ENCODE data around the gene DHCR24.

Gene DHCR24

GRCh38 chr1:54816130-54816529 is 70.9 kb downstream of the DHCR24 start:
- no peak for DNase-seq (ENCODE audit: low read depth)

GRCh38 chr1:54815086-54815876 is 71.7 kb downstream of the DHCR24 start:
- DNase-seq (ENCODE audit: low read depth): no peak

- no peak for DNase-seq (ENCODE audit: low read depth)
These were observed 72.4 kb downstream of the DHCR24 start for GRCh38 chr1:54814571-54814970.

GRCh38 chr1:54814126-54814498 is 72.9 kb downstream of the DHCR24 start:
- no peak for DNase-seq (ENCODE audit: low read depth)

GRCh38 chr1:54813485-54814125 is 73.4 kb downstream of the DHCR24 start:
- no peak for DNase-seq (ENCODE audit: low read depth)

GRCh38 chr1:54812801-54813484 is 74.1 kb downstream of the DHCR24 start:
- no peak for DNase-seq (ENCODE audit: low read depth)

GRCh38 chr1:54811739-54812655 is 75.0 kb downstream of the DHCR24 start:
- no peak for DNase-seq (ENCODE audit: low read depth)

GRCh38 chr1:54811066-54811465 is 75.9 kb downstream of the DHCR24 start:
- no peak for DNase-seq (ENCODE audit: low read depth)

GRCh38 chr1:54810153-54810942 is 76.6 kb downstream of the DHCR24 start:
- peak; percentile 62 for DNase-seq (ENCODE audit: low read depth)

- no peak for DNase-seq (ENCODE audit: low read depth)
These were observed 77.4 kb downstream of the DHCR24 start for GRCh38 chr1:54809496-54810074.

GRCh38 chr1:54808443-54809207 is 78.4 kb downstream of the DHCR24 start:
- DNase-seq (ENCODE audit: low read depth): no peak

GRCh38 chr1:54807756-54808155 is 79.2 kb downstream of the DHCR24 start:
- no peak for DNase-seq (ENCODE audit: low read depth)

GRCh38 chr1:54806931-54807611 is 79.9 kb downstream of the DHCR24 start:
- DNase-seq (ENCODE audit: low read depth): peak; percentile 20

GRCh38 chr1:54805981-54806381 is 81.0 kb downstream of the DHCR24 start:
- no peak for DNase-seq (ENCODE audit: low read depth)

- no peak for DNase-seq (ENCODE audit: low read depth)
These were observed 81.5 kb downstream of the DHCR24 start for GRCh38 chr1:54805466-54805865.

- peak; percentile 21 for DNase-seq (ENCODE audit: low read depth)
These were observed 82.4 kb downstream of the DHCR24 start for GRCh38 chr1:54804471-54805132.

- no peak for DNase-seq (ENCODE audit: low read depth)
These were observed 83.1 kb downstream of the DHCR24 start for GRCh38 chr1:54803761-54804470.

Measured in activated T-cell treated with anti-CD3 and anti-CD28 coated beads for 48 hours (primary cell).